GM12873 (cell line): ENCODE measurements around the gene NDRG4.

Source experiments
- CTCF ChIP-seq: IDR thresholded peaks from 2 replicates; pipeline ENCODE4 v1.5.1; 2012; ENCODE audit warnings: low read depth, mild to moderate bottlenecking, moderate library complexity, low read length, control low read depth; ENCODE audit not compliant: insufficient read depth; ENCODE audit errors: missing control alignments

NDRG4 gene

GRCh38 chr16:58533751-58534470 lies 34.0 kb downstream of the NDRG4 start:
- TF ChIP-seq CTCF = no peak

- no peak for TF ChIP-seq CTCF
Measured at GRCh38 chr16:58535100-58535499, 35.2 kb downstream of the NDRG4 start.

- TF ChIP-seq CTCF = no peak
Measured at GRCh38 chr16:58536278-58536677, 36.3 kb downstream of the NDRG4 start.

- TF ChIP-seq CTCF = no peak
Measured at GRCh38 chr16:58537124-58537906, 37.4 kb downstream of the NDRG4 start.

- no peak for TF ChIP-seq CTCF
Measured at GRCh38 chr16:58541711-58542110, 41.8 kb downstream of the NDRG4 start.

- no peak for TF ChIP-seq CTCF
Measured at GRCh38 chr16:58542291-58542690, 42.3 kb downstream of the NDRG4 start.

- no peak for TF ChIP-seq CTCF
Measured at GRCh38 chr16:58543685-58544084, 43.7 kb downstream of the NDRG4 start.
